ENCODE results near the gene OXER1. TPM values are rescaled to one million over a fixed set of nuclear protein-coding genes. Genes with fewer than 3 reads are reported as not detected.

The OXER1 gene
- total RNA-seq, 4 donors from 2014 or later, result 1.9 to 5.4 TPM; not detected in 2

DNA sequence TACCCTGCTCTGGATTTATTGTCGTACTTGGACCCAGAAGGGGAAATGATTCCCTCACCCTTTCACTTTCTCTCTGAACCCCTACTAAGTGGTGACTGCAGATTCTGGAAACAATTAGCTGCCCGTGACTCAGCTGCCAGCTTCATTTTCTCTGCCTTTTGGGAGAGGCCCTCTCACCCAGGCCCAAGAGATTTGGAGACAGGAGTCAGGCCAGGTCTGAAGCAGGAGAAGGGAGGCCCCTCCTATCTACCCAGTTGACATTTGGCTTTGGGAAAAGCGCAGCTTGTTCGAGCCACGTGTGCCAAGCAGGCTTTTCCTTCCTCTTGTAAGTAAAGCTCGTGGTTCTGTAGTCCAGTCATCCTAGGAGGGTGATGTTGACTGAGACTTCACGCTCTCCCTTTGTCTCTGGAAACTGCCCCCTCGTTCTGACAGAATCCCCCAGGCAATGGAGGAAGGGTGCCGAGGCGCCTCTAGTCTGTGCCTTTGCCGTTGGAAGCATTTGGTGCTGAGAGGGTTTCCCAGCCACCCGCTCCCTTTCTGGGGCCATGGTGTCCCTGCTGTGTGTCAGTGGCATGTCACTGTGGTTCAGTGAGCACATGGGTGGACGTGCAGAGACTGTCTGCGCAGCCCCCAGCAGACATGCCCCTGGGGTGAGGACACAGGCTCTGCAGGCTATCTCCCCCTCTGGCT lies 8.6 kb downstream of the OXER1 start:
- Histone ChIP-seq H3K27me3 (no peaks in the 10 kb centered on the region), H3K9me3 (no peaks in the 10 kb centered on the region), H3K27ac (no peak overlapping the region), H3K4me1 (no peaks in the 10 kb centered on the region), H3K36me3 (no peaks in the 10 kb centered on the region), H3K4me3 (no peak overlapping the region)
- TF ChIP-seq, protein P1, sequence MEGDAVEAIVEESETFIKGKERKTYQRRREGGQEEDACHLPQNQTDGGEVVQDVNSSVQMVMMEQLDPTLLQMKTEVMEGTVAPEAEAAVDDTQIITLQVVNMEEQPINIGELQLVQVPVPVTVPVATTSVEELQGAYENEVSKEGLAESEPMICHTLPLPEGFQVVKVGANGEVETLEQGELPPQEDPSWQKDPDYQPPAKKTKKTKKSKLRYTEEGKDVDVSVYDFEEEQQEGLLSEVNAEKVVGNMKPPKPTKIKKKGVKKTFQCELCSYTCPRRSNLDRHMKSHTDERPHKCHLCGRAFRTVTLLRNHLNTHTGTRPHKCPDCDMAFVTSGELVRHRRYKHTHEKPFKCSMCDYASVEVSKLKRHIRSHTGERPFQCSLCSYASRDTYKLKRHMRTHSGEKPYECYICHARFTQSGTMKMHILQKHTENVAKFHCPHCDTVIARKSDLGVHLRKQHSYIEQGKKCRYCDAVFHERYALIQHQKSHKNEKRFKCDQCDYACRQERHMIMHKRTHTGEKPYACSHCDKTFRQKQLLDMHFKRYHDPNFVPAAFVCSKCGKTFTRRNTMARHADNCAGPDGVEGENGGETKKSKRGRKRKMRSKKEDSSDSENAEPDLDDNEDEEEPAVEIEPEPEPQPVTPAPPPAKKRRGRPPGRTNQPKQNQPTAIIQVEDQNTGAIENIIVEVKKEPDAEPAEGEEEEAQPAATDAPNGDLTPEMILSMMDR (IDR thresholded peaks at IDR 0.05), result no peak
- TF ChIP-seq POLR2A (IDR thresholded peaks at IDR 0.05), result no peak
- intact Hi-C loops (cut with DNase I; ENCODE audit: low total_unique reads), result no loop called here
- DNase-seq, result no peak

DNA sequence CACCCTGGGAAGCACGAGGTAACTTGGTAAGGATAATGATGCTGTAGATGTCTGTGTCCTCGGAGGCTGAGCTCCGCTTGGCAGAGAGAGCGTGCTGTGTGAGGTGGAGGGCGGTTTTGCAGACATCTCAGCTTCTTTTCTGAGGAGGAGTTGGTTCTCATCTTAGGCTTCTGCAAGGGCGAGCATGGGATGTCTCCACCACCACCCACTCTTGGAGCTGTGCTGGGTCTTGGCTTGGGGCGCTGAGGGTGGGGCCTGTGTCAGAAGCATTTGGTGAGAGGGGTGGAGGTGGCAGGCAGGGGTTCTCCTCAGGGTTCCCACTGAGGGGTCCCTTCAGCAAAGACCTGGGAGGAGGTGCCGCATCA lies 9.2 kb downstream of the OXER1 start:
- intact Hi-C loops (cut with DNase I; ENCODE audit: low total_unique reads), result no loop called here
- Histone ChIP-seq H3K27ac (no peak overlapping the region), H3K27me3 (no peaks in the 10 kb centered on the region), H3K9me3 (no peaks in the 10 kb centered on the region), H3K4me3 (no peak overlapping the region), H3K4me1 (no peaks in the 10 kb centered on the region), H3K36me3 (no peaks in the 10 kb centered on the region)
- no peak for TF ChIP-seq POLR2A (IDR thresholded peaks at IDR 0.05)
- TF ChIP-seq, protein P1 (IDR thresholded peaks at IDR 0.05), result no peak
- DNase-seq, result no peak

DNA sequence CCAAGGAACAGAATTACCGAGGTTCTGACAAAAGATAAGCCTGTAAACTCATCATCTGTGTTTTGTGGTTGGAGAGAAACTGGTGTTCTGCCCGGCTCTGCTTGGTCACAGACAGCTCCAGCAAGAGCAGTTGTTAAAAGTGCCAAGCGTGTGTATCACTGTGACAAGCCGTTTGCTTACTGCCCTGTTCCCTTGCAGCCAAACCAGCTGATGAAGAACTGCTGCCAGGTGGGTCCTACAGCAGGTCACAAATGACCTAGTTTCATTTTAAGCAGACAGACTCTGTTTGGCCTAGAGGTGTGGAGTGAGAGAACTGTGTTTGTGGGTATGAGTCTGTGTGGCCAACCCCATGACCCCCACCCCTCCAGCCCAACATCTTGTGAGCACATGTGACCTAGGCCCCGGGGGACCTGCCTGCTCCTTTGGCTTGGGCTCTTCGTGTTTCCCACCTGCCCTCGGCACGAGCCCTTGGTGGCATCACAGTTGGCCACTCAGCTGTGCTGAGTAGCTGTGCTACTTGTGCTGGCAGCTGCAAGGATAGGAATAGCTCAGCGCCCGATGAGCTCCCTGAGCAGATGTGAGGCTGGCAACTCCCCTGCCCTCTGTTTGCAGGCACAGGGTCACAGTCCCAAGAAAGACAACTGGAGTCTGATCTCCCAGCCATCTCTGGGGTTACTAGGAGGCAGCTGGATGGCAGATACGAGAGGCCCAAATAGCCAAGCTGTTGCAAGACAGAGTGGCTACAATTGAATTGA lies 9.7 kb downstream of the OXER1 start:
- Histone ChIP-seq H3K9me3 (no peaks in the 10 kb centered on the region), H3K27me3 (no peaks in the 10 kb centered on the region), H3K27ac (no peak overlapping the region), H3K4me3 (no peak overlapping the region), H3K4me1 (no peaks in the 10 kb centered on the region), H3K36me3 (no peaks in the 10 kb centered on the region)
- no peak for DNase-seq
- no peak for TF ChIP-seq POLR2A (IDR thresholded peaks at IDR 0.05)
- TF ChIP-seq, protein P1 (IDR thresholded peaks at IDR 0.05), result no peak
- intact Hi-C loops (cut with DNase I; ENCODE audit: low total_unique reads), result no loop called here

DNA sequence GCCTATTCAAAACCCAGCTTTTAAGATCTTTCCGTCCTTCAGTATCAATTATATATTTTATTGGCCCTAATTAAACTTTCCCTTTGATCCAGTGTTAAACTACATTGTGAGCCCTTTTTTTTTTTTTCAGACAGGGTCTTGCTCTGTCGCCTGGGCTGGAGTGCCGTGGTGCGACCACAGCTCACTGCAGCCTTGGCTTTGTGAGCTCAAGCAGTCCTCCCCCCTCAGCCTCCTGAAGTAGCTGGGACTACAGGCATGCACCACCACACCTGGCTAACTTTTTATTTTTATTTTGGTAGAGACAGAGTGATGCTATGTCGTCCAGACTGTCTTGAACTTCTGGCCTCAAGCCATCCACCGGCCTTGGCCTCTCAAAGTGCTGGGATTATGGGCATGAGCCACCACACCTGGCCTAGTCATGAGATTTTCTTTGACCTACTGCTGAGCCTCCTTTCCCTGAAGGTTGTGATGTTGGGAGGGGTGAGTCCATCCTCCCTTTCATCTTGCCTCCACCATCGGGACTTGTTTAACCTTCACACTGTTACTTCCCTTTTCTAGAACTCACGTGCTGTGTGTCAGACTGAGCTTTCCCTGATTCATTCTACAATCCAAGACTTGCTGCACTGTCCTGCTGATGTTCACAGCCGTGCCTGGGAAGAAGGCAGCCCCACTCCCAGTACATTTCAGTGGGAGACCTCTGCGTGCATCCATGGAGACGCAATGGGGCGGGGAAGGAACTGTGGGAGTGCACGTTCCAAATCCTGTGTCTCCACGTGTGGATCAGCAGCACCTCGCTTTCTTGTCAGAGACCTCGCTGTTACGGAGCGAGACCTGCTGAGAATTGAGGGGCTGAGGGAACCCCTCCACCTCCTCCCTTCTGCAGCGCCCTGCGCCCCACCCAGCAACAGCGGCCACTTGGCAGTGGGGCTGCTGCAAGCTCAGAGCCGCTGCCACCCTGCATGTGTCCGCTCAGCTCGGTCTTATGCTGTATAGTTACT lies 10.8 kb downstream of the OXER1 start:
- DNase-seq, result no peak
- no peak for TF ChIP-seq POLR2A (IDR thresholded peaks at IDR 0.05)
- TF ChIP-seq, protein P1 (IDR thresholded peaks at IDR 0.05), result no peak
- H3K27ac ChIP-seq, result no peak overlapping the region

More for the DNA sequence above, 10.8 kb downstream of the OXER1 start:
- Histone ChIP-seq H3K36me3 (no peaks in the 10 kb centered on the region), H3K9me3 (no peaks in the 10 kb centered on the region), H3K4me3 (no peak overlapping the region), H3K4me1 (no peaks in the 10 kb centered on the region), H3K27me3 (no peaks in the 10 kb centered on the region)
- intact Hi-C loops (cut with DNase I; ENCODE audit: low total_unique reads), result no loop called here
